Esophagus muscularis mucosa (tissue), 3 donors: ENCODE results near the gene ABCG5.

Experiments used
- CTCF ChIP-seq, 3 experiments: fragments of 200-600 bp in 2 of 3; fragments of 450-650 bp in 1 of 3; sonication (generic) in 2 of 3; IDR thresholded peaks; one replicate each; pipeline ENCODE4 v1.5.1; 2017 to 2019; ENCODE audit warnings: antibody characterized with exemption in 3 of 3, mild to moderate bottlenecking in 2 of 3, moderate library complexity in 1 of 3
- POLR2A ChIP-seq: fragments of 450-650 bp; IDR thresholded peaks from one replicate; pipeline ENCODE4 v1.6.1; 2017; ENCODE audit warnings: antibody characterized with exemption, moderate library complexity, mild to moderate bottlenecking, low read depth

DNA sequence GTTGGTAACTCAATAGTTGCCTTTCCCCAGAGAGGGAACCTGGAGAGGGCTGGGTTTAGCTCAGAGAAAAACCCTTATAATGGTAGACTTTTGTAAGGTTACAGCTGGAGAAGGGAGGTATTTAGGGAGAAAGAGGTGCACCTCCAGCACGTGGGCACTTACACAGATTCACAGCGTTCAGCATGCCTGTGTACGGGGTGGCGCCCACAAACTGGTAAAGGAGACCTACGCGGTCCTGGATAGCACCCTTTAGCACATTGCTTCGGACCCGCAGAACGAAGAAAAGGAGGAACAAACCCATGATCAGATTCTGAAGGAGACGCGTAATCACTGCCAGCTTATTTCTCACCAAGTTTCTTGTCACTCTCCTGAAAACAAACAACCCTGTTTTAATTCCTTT, 14.9 kb downstream of the ABCG5 start:
- no peak for TF ChIP-seq POLR2A
- no peak for TF ChIP-seq CTCF (IDR thresholded peaks at IDR 0.05)
